ENCODE data around the gene LUC7L. TPM values are rescaled to one million over a fixed set of nuclear protein-coding genes. Genes with fewer than 3 reads are reported as not detected.

LUC7L gene
- total RNA-seq, 1 experiment from 2014 or later: 79.3 TPM

DNA sequence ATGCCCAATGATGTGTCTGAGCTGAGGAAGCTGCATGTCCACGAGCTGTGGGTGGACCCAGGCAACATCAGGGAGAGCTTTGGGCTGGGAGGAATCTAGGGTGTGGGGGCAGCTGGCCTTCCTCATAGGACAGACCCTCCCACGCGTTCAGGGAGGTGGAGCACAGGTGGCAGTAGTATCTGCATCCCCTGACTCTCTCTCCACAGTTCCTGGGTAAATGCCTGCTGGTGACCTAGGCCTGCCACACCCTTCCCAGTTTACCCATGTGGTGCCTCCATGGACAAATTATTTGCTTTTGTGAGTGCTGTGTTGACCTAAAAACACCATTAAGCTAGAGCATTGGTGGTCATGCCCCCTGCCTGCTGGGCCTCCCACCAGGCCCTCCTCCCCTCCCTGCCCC, 60.2 kb downstream of the LUC7L start:
- peaks cover 20% of the 10 kb centered on the region for H3K4me1 Mint-ChIP-seq (ENCODE audit: low read depth, unreplicated experiment)
- H3K4me3 Mint-ChIP-seq (ENCODE audit: low read depth, unreplicated experiment): no peak overlapping the region
- peaks cover 82% of the 10 kb centered on the region for H3K27me3 Mint-ChIP-seq (ENCODE audit: unreplicated experiment)
- H3K27ac Mint-ChIP-seq (ENCODE audit: unreplicated experiment): no peak overlapping the region
- CTCF ChIA-PET: no interaction called here
- TF ChIP-seq, protein P1, sequence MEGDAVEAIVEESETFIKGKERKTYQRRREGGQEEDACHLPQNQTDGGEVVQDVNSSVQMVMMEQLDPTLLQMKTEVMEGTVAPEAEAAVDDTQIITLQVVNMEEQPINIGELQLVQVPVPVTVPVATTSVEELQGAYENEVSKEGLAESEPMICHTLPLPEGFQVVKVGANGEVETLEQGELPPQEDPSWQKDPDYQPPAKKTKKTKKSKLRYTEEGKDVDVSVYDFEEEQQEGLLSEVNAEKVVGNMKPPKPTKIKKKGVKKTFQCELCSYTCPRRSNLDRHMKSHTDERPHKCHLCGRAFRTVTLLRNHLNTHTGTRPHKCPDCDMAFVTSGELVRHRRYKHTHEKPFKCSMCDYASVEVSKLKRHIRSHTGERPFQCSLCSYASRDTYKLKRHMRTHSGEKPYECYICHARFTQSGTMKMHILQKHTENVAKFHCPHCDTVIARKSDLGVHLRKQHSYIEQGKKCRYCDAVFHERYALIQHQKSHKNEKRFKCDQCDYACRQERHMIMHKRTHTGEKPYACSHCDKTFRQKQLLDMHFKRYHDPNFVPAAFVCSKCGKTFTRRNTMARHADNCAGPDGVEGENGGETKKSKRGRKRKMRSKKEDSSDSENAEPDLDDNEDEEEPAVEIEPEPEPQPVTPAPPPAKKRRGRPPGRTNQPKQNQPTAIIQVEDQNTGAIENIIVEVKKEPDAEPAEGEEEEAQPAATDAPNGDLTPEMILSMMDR (IDR thresholded peaks at IDR 0.05; ENCODE audit: unreplicated experiment): no peak
- H3K9me3 Mint-ChIP-seq (ENCODE audit: low read depth, unreplicated experiment): no peaks in the 10 kb centered on the region
- no peak for DNase-seq
- no TSS peak for BruUV-seq (replicated peaks)
- peaks cover 16% of the 10 kb centered on the region for H3K36me3 Mint-ChIP-seq (ENCODE audit: insufficient read depth, unreplicated experiment)
- intact Hi-C loops (cut with micrococcal nuclease; ENCODE audit: unreplicated experiment): no loop called here

DNA sequence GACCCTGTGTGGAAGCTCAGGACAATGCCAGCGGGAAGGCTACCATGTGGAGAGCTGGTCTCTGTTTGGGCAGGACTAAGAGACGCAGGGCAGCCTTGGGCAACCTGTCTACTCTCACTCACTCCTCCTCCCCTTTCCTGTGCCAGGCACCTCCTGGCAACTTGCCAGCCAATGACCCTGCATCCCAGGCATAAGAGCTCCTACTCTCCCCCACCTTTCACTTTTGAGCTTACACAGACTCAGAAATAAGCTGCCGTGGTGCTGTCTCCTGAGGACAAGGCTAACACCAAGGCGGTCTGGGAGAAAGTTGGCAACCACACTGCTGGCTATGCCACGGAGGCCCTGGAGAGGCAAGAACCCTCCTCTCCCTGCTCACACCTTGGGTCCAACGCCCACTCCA, 60.8 kb downstream of the LUC7L start:
- H3K27ac Mint-ChIP-seq (ENCODE audit: unreplicated experiment): no peak overlapping the region
- TF ChIP-seq, protein P1 (IDR thresholded peaks at IDR 0.05; ENCODE audit: unreplicated experiment): no peak
- CTCF ChIA-PET: interaction anchor here (0.8 kb wide), 1 partner anchor 9 kb away, joined by 3 read pairs; no protein-coding TSS in a partner anchor

DNA sequence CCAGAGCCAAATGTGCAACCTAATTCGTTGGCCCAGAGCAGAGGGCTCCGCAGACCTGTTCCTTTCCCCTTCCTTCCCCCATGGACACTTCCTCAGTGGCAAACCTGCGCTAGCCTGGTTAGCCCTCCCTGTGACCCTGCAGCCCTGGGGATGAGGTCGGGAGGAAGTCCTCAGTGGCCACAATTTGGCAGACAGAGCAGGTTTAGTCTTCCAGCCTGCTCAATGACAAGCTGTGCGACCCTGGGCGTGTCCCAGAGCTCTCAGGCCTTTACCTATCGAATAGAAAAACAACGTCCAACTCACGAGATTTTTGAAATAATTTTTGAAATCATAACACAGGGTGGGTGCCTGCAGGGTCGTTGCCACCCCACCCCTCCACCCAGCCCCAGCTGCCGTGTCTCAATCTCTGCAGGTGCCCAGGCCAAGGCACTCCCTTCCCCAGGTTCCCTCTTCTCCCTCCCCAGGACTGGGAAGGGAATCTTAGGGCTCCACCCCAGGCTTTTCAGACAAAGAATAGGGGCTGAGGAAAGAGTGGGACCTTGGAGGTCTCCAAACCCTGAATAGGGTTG, 62.0 kb downstream of the LUC7L start:
- no peak for DNase-seq
- BruUV-seq (replicated peaks): no TSS peak
- TF ChIP-seq, protein P1 (IDR thresholded peaks at IDR 0.05; ENCODE audit: unreplicated experiment): no peak
- H3K27ac Mint-ChIP-seq (ENCODE audit: unreplicated experiment): no peak overlapping the region
- CTCF ChIA-PET: no interaction called here
- peaks cover 11% of the 10 kb centered on the region for H3K36me3 Mint-ChIP-seq (ENCODE audit: insufficient read depth, unreplicated experiment)
- H3K4me1 Mint-ChIP-seq (ENCODE audit: low read depth, unreplicated experiment): peaks cover 20% of the 10 kb centered on the region
- no peaks in the 10 kb centered on the region for H3K9me3 Mint-ChIP-seq (ENCODE audit: low read depth, unreplicated experiment)
- peaks cover 73% of the 10 kb centered on the region for H3K27me3 Mint-ChIP-seq (ENCODE audit: unreplicated experiment)
- intact Hi-C loops (cut with micrococcal nuclease; ENCODE audit: unreplicated experiment): no loop called here
- H3K4me3 Mint-ChIP-seq (ENCODE audit: low read depth, unreplicated experiment): no peak overlapping the region

More for the DNA sequence above, 60.8 kb downstream of the LUC7L start:
- Mint-ChIP-seq H3K4me1 (ENCODE audit: low read depth, unreplicated experiment) (peaks cover 20% of the 10 kb centered on the region), H3K27me3 (ENCODE audit: unreplicated experiment) (peaks cover 76% of the 10 kb centered on the region), H3K36me3 (ENCODE audit: insufficient read depth, unreplicated experiment) (peaks cover 14% of the 10 kb centered on the region), H3K9me3 (ENCODE audit: low read depth, unreplicated experiment) (no peaks in the 10 kb centered on the region), H3K4me3 (ENCODE audit: low read depth, unreplicated experiment) (no peak overlapping the region)
- no peak for DNase-seq
- no TSS peak for BruUV-seq (replicated peaks)
- intact Hi-C loops (cut with micrococcal nuclease; ENCODE audit: unreplicated experiment): no loop called here

DNA sequence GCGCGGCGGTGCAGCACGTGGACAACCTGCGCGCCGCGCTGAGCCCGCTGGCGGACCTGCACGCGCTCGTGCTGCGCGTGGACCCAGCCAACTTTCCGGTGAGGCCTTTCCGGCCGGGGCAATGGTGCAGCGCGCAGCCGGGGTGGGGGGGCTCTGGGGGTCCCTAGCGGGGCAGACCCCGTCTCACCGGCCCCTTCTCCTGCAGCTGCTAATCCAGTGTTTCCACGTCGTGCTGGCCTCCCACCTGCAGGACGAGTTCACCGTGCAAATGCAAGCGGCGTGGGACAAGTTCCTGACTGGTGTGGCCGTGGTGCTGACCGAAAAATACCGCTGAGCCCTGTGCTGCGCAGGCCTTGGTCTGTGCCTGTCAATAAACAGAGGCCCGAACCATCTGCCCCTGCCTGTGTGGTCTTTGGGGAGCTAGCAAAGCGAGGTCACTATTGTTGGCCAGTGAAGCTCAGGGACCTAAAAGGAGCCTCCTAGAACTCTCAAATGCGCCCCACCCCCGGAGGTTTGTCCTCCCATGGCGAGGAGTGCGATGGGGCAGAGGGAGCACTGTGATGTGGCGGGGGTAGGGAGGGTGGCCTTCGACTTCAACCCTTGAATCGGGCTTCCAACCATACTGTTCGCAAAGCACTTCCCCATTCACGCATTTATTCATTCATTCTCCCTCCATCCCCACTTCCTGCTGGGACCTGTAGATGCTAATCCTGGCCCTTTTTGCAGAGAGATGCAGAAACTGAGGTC, 62.7 kb downstream of the LUC7L start:
- H3K36me3 Mint-ChIP-seq (ENCODE audit: insufficient read depth, unreplicated experiment): peaks cover 11% of the 10 kb centered on the region
- CTCF ChIA-PET: no interaction called here
- DNase-seq: no peak
- no peak overlapping the region for H3K4me3 Mint-ChIP-seq (ENCODE audit: low read depth, unreplicated experiment)
- H3K27me3 Mint-ChIP-seq (ENCODE audit: unreplicated experiment): peaks cover 73% of the 10 kb centered on the region
- TF ChIP-seq, protein P1 (IDR thresholded peaks at IDR 0.05; ENCODE audit: unreplicated experiment): no peak
- no peaks in the 10 kb centered on the region for H3K9me3 Mint-ChIP-seq (ENCODE audit: low read depth, unreplicated experiment)
- H3K27ac Mint-ChIP-seq (ENCODE audit: unreplicated experiment): no peak overlapping the region
- BruUV-seq (replicated peaks): no TSS peak
- intact Hi-C loops (cut with micrococcal nuclease; ENCODE audit: unreplicated experiment): no loop called here
- peaks cover 20% of the 10 kb centered on the region for H3K4me1 Mint-ChIP-seq (ENCODE audit: low read depth, unreplicated experiment)

All from Calu3 (cell line).